ENCODE measurements around the gene NTRK2.

The NTRK2 gene

DNA sequence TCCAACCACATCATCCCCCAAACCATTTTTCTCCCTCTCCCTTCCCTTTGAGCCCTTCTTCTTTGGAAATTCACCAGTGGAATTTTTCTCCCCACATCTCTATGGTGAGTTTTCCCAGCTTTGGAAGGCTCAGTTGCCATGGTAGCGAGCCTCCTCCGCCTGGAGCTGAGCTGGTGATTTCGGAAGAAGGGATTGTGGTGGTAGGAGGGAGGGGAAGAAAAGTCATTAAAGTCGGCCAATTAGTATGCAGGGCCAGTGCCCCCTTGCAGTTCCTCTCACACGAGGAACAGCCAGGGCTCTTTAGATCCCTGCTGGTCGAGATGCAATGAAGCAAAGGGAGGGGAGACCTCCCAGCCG lies 322.0 kb downstream of the NTRK2 start:
- WGBS, 2 experiments, result 74% methylated on average over 7 of the region's 7 CpGs
- Histone ChIP-seq H3K4me1 (ENCODE audit: control insufficient read depth, insufficient read depth, low read length) (peaks cover 14% of the 10 kb centered on the region), H3K27me3 (ENCODE audit: control insufficient read depth, insufficient read depth, low read length, poor library complexity, severe bottlenecking) (no peaks in the 10 kb centered on the region), H3K9me3 (ENCODE audit: control insufficient read depth, low read length) (no peaks in the 10 kb centered on the region), H3K4me3 (ENCODE audit: insufficient read depth, low read depth, low read length) (no peak overlapping the region), H3K27ac (ENCODE audit: insufficient read depth, low read depth, low read length, poor library complexity, severe bottlenecking) (no peak overlapping the region), H3K36me3 (ENCODE audit: control insufficient read depth, insufficient read depth, low read length) (no peaks in the 10 kb centered on the region)

DNA sequence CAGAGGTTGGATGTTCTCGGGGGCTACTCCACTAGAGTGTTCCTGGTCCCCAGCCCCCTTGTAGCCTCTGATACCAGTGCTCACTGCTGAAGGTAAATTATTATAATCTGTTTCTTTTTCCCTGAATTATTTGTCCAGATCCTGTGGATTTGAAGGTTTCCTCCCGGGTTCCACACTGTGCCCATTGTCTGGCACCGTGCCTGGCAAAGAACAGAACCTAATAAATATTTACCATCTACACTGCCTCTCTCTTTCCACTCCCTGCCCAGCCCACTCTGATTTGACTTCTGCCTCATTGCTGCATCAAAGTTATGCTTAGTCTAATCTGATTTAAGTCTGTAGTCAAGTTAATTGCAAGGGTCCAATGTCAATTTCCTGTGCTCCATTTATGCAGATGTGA lies 322.9 kb downstream of the NTRK2 start:
- Histone ChIP-seq H3K4me3 (ENCODE audit: insufficient read depth, low read depth, low read length) (no peak overlapping the region), H3K4me1 (ENCODE audit: control insufficient read depth, insufficient read depth, low read length) (peaks cover 14% of the 10 kb centered on the region), H3K27me3 (ENCODE audit: control insufficient read depth, insufficient read depth, low read length, poor library complexity, severe bottlenecking) (no peaks in the 10 kb centered on the region), H3K36me3 (ENCODE audit: control insufficient read depth, insufficient read depth, low read length) (no peaks in the 10 kb centered on the region), H3K27ac (ENCODE audit: insufficient read depth, low read depth, low read length, poor library complexity, severe bottlenecking) (no peak overlapping the region), H3K9me3 (ENCODE audit: control insufficient read depth, low read length) (no peaks in the 10 kb centered on the region)
- WGBS, 2 experiments, result 96 to 98% methylated on average over 3 of the region's 3 CpGs

DNA sequence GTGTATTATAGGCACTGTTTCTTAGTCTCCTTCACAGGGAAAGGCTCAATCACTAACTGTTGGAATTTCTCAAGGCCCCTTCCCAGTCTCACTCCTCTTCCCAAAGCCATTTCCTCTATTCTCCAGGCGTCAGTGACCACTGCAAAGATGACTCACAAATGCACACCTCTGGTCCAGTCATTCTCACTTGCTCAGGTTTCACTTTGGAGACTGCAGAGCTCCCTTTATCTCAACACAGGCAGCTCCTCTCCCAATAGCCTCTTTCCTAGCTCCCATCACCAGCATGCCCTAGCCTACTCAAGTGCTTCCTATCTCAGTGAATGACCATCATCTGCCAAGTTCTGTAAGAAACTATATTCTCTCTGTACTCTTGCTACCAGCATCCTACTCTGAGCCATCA lies 323.6 kb downstream of the NTRK2 start:
- no peaks in the 10 kb centered on the region for H3K36me3 ChIP-seq (ENCODE audit: control insufficient read depth, insufficient read depth, low read length)

DNA sequence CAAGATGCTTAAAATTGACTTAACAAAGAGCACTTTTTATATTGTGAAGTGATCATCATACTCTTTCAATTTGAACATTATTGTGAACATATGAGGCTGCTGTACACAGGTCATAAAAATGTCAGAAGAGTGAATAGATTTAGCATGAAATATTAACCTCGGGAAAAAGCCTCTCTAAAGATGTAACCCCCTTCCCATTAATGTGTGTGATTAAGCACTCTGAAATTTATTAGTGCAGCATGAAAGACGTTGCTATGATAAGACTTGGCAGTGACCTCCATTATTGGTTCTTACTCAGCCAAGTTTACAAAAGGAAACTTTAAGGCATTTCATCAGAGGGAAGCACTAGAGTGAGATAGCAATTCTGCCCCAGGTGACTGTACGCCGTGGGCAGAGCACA lies 326.5 kb downstream of the NTRK2 start:
- H3K4me3 ChIP-seq (ENCODE audit: insufficient read depth, low read depth, low read length), result no peak overlapping the region
- peaks cover 3% of the 10 kb centered on the region for H3K9me3 ChIP-seq (ENCODE audit: control insufficient read depth, low read length)
- no peaks in the 10 kb centered on the region for H3K36me3 ChIP-seq (ENCODE audit: control insufficient read depth, insufficient read depth, low read length)
- no peak overlapping the region for H3K27ac ChIP-seq (ENCODE audit: insufficient read depth, low read depth, low read length, poor library complexity, severe bottlenecking)
- H3K4me1 ChIP-seq (ENCODE audit: control insufficient read depth, insufficient read depth, low read length), result peaks cover 6% of the 10 kb centered on the region
- H3K27me3 ChIP-seq (ENCODE audit: control insufficient read depth, insufficient read depth, low read length, poor library complexity, severe bottlenecking), result no peaks in the 10 kb centered on the region
- WGBS, 2 experiments, result 94 to 97% methylated on average over 3 to 4 of the region's 4 CpGs

More for the DNA sequence above, 323.6 kb downstream of the NTRK2 start:
- Histone ChIP-seq H3K4me1 (ENCODE audit: control insufficient read depth, insufficient read depth, low read length) (peaks cover 14% of the 10 kb centered on the region), H3K4me3 (ENCODE audit: insufficient read depth, low read depth, low read length) (no peak overlapping the region), H3K27me3 (ENCODE audit: control insufficient read depth, insufficient read depth, low read length, poor library complexity, severe bottlenecking) (no peaks in the 10 kb centered on the region), H3K9me3 (ENCODE audit: control insufficient read depth, low read length) (no peaks in the 10 kb centered on the region), H3K27ac (ENCODE audit: insufficient read depth, low read depth, low read length, poor library complexity, severe bottlenecking) (no peak overlapping the region)
- WGBS, 2 experiments, result 77 to 82% methylated on average over 1 of the region's 1 CpG

DNA sequence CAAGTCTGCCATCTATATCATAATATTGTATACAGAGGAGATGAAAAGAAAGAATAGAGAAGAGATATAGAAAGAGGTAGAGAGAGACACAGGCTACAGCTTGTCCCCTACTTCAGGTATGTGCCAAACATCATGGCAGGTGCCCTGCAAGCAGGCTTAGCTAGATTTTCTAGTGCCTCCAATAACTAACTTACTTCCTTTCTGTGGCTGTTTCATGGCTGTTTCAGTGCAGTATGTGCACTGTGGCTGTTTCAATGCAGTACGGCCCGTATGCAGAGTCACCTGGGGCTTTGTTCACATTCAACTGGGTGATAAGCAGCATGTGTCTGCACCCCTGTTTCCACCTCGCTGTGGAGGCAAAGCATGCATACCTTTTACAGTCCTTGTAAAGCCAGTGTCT lies 327.2 kb downstream of the NTRK2 start:
- Histone ChIP-seq H3K4me3 (ENCODE audit: insufficient read depth, low read depth, low read length) (no peak overlapping the region), H3K36me3 (ENCODE audit: control insufficient read depth, insufficient read depth, low read length) (peaks cover 2% of the 10 kb centered on the region), H3K4me1 (ENCODE audit: control insufficient read depth, insufficient read depth, low read length) (no peaks in the 10 kb centered on the region), H3K27me3 (ENCODE audit: control insufficient read depth, insufficient read depth, low read length, poor library complexity, severe bottlenecking) (no peaks in the 10 kb centered on the region), H3K9me3 (ENCODE audit: control insufficient read depth, low read length) (peaks cover 3% of the 10 kb centered on the region), H3K27ac (ENCODE audit: insufficient read depth, low read depth, low read length, poor library complexity, severe bottlenecking) (no peak overlapping the region)
- 94 to 95% methylated on average over 3 of the region's 3 CpGs for WGBS, 2 experiments

DNA sequence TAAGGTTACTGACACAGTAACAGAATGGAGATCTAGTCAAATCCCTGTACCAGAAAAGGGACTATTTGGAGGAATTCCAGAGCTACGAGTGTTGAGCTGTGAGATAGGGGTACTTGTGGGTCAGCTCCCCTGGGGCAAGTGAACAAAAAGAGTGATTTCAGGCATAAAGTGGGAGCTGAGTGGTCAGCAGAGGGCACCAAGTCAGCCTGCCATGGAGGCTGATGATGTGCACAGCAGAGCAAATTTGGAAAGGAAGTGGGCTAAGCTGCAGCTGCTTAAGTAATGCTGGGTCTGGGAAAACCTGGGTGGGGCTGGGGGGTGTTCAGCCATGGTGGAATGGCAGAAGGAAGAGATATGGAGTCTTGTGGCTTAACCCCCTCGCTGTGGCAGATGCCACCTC lies 327.9 kb downstream of the NTRK2 start:
- H3K4me3 ChIP-seq (ENCODE audit: insufficient read depth, low read depth, low read length), result no peak overlapping the region
- no peak overlapping the region for H3K27ac ChIP-seq (ENCODE audit: insufficient read depth, low read depth, low read length, poor library complexity, severe bottlenecking)
- no peaks in the 10 kb centered on the region for H3K4me1 ChIP-seq (ENCODE audit: control insufficient read depth, insufficient read depth, low read length)
- H3K27me3 ChIP-seq (ENCODE audit: control insufficient read depth, insufficient read depth, low read length, poor library complexity, severe bottlenecking), result no peaks in the 10 kb centered on the region
- 78 to 85% methylated on average over 2 of the region's 2 CpGs for WGBS, 2 experiments
- H3K36me3 ChIP-seq (ENCODE audit: control insufficient read depth, insufficient read depth, low read length), result peaks cover 6% of the 10 kb centered on the region
- H3K9me3 ChIP-seq (ENCODE audit: control insufficient read depth, low read length), result peaks cover 3% of the 10 kb centered on the region

DNA sequence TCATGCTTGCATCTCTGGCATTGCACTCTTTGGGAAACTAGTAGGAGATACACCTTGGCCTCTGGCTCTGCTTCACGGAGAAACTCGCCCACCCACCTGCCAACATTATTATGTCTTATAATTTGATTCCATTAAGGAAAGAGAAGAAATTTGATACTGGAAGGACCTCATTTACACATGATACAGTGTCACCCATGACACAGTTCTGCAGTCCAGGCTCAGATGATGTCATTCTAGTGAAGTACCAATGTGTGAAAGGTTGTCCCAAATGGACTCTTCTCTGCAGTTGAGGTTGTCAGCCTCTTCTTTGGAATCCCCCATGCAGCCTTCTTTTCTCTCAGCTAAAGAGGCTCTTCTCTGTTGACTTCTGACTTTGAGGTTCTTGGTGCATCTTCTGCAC lies 329.1 kb downstream of the NTRK2 start:
- Histone ChIP-seq H3K36me3 (ENCODE audit: control insufficient read depth, insufficient read depth, low read length) (peaks cover 6% of the 10 kb centered on the region), H3K27ac (ENCODE audit: insufficient read depth, low read depth, low read length, poor library complexity, severe bottlenecking) (no peak overlapping the region), H3K4me1 (ENCODE audit: control insufficient read depth, insufficient read depth, low read length) (no peaks in the 10 kb centered on the region), H3K27me3 (ENCODE audit: control insufficient read depth, insufficient read depth, low read length, poor library complexity, severe bottlenecking) (no peaks in the 10 kb centered on the region), H3K4me3 (ENCODE audit: insufficient read depth, low read depth, low read length) (no peak overlapping the region), H3K9me3 (ENCODE audit: control insufficient read depth, low read length) (peaks cover 3% of the 10 kb centered on the region)
- WGBS, 2 experiments, result 40% methylated on average over 1 of the region's 2 CpGs; no CpG with 5 or more reads in 1 of the 2 experiments

DNA sequence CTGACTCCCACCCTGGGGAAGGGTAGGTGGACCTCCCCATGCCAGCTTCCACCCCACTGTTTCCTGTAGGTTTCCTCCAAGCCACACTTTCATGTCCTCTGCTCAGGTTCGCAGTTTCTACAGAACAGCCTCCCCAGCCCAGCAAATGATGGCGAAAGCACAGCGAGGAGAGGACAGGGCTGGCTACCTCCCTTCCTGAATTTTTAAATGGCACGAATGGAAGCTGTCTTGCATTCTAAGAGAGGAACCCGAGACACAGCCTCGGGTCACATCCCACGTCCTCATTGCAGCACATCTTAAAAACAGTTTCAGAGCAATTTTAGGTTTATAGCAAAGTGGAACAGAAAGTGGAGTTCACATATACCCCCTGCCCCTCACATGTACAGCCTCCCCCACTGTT lies 330.3 kb downstream of the NTRK2 start:
- H3K9me3 ChIP-seq (ENCODE audit: control insufficient read depth, low read length), result peaks cover 3% of the 10 kb centered on the region
- peaks cover 6% of the 10 kb centered on the region for H3K36me3 ChIP-seq (ENCODE audit: control insufficient read depth, insufficient read depth, low read length)
- no peaks in the 10 kb centered on the region for H3K27me3 ChIP-seq (ENCODE audit: control insufficient read depth, insufficient read depth, low read length, poor library complexity, severe bottlenecking)
- H3K27ac ChIP-seq (ENCODE audit: insufficient read depth, low read depth, low read length, poor library complexity, severe bottlenecking), result no peak overlapping the region
- WGBS, 2 experiments, result 87 to 91% methylated on average over 7 of the region's 7 CpGs
- H3K4me3 ChIP-seq (ENCODE audit: insufficient read depth, low read depth, low read length), result no peak overlapping the region
- peaks cover 2% of the 10 kb centered on the region for H3K4me1 ChIP-seq (ENCODE audit: control insufficient read depth, insufficient read depth, low read length)

DNA sequence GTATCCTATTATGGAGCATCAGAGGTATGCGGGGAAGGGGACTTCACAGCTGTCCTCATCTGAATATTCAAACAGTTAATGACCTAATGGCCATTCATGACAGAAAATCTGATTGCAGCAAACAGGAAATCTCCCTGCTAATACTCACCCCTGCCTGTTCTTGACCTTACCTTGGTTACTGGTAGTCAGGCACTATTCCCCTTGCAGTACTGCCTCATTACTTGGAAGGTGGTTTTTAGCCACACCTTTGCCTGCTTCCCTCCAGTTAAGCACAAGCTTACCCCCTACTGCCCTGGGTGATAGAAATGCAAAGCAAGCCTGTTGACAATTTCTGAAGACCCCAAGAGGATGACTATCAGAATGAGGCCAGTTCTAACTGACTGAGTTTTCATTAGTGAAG lies 332.4 kb downstream of the NTRK2 start:
- whole genome bisulfite sequencing, 2 experiments, result 88% methylated on average over 1 of the region's 1 CpG
- Histone ChIP-seq H3K4me3 (ENCODE audit: insufficient read depth, low read depth, low read length) (no peak overlapping the region), H3K27me3 (ENCODE audit: control insufficient read depth, insufficient read depth, low read length, poor library complexity, severe bottlenecking) (no peaks in the 10 kb centered on the region)

DNA sequence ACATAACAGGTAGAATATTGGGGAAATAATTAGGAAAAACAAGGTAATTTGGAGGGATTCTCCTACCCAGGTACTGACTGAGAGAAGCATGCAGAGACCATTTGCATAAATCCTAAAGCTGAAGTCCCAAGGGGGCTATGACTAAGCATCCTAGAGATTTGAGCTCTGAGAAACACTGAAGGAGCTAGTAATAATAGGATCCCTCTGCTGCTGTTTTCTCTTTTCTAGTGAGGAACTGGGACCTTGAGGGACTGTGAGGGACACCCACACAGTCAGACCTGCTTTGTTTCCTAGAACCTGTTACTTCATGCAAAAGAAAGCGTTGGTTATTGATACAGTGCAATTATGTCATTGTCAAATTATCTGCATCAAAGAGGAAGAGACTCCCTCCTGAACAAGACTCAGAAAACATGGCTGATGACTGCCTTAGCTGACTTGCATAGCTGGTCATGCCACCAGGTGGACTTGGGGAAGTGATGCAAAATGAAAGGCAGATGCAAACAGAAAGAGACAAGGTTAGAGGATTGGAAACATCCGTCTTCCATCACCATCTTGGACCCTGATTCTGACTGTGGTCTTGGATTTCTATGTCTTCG lies 335.4 kb downstream of the NTRK2 start:
- WGBS, 2 experiments, result 82 to 86% methylated on average over 3 of the region's 3 CpGs

More for the DNA sequence above, 332.4 kb downstream of the NTRK2 start:
- peaks cover 3% of the 10 kb centered on the region for H3K4me1 ChIP-seq (ENCODE audit: control insufficient read depth, insufficient read depth, low read length)
- no peak overlapping the region for H3K27ac ChIP-seq (ENCODE audit: insufficient read depth, low read depth, low read length, poor library complexity, severe bottlenecking)
- peaks cover 6% of the 10 kb centered on the region for H3K36me3 ChIP-seq (ENCODE audit: control insufficient read depth, insufficient read depth, low read length)
- H3K9me3 ChIP-seq (ENCODE audit: control insufficient read depth, low read length), result peaks cover 3% of the 10 kb centered on the region

DNA sequence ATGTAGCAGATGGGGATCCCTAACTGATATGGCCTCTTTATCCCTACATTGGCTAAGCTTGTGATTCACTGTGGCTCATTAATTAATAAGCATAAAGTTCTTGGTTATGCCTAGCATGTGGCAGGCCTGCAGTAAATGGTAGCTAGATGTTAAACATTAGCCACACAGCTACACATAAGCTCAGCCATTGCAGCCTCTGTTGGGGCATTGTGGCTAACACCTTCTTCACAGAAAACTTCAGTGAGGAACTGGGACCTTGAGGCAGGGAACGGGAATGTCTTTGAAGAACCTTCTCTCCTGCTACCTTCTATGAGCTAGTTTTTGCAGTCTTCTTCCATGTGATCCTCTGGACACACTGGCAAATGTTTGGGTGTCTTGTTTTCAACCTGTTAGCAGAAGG lies 338.2 kb downstream of the NTRK2 start:
- 93 to 94% methylated on average over 1 of the region's 1 CpG for WGBS, 2 experiments
- Histone ChIP-seq H3K4me3 (ENCODE audit: insufficient read depth, low read depth, low read length) (no peak overlapping the region), H3K9me3 (ENCODE audit: control insufficient read depth, low read length) (no peaks in the 10 kb centered on the region), H3K27ac (ENCODE audit: insufficient read depth, low read depth, low read length, poor library complexity, severe bottlenecking) (no peak overlapping the region), H3K36me3 (ENCODE audit: control insufficient read depth, insufficient read depth, low read length) (no peaks in the 10 kb centered on the region), H3K4me1 (ENCODE audit: control insufficient read depth, insufficient read depth, low read length) (peaks cover 3% of the 10 kb centered on the region), H3K27me3 (ENCODE audit: control insufficient read depth, insufficient read depth, low read length, poor library complexity, severe bottlenecking) (no peaks in the 10 kb centered on the region)

More for the DNA sequence above, 335.4 kb downstream of the NTRK2 start:
- H3K4me1 ChIP-seq (ENCODE audit: control insufficient read depth, insufficient read depth, low read length), result peaks cover 3% of the 10 kb centered on the region
- H3K4me3 ChIP-seq (ENCODE audit: insufficient read depth, low read depth, low read length), result no peak overlapping the region
- peaks cover 6% of the 10 kb centered on the region for H3K36me3 ChIP-seq (ENCODE audit: control insufficient read depth, insufficient read depth, low read length)
- no peak overlapping the region for H3K27ac ChIP-seq (ENCODE audit: insufficient read depth, low read depth, low read length, poor library complexity, severe bottlenecking)
- no peaks in the 10 kb centered on the region for H3K9me3 ChIP-seq (ENCODE audit: control insufficient read depth, low read length)
- H3K27me3 ChIP-seq (ENCODE audit: control insufficient read depth, insufficient read depth, low read length, poor library complexity, severe bottlenecking), result no peaks in the 10 kb centered on the region

All from ectodermal cell (in vitro differentiated cells).